H9 (cell line): ENCODE measurements around the gene SCN8A. TPM values are rescaled to one million over a fixed set of nuclear protein-coding genes. Genes with fewer than 3 reads are reported as not detected.

Experiments used
- DNase-seq: peaks from one replicate; pipeline ENCODE4 v3.0.0-alpha.2; 2017
- H2AFZ ChIP-seq: one replicate; pipeline ENCODE4 v1.6.1; 2013; ENCODE audit warnings: mild to moderate bottlenecking, low read length, control low read depth, moderate library complexity
- H2AK5ac ChIP-seq: 2 replicates; pipeline ENCODE4 v1.6.1; 2013; ENCODE audit warnings: low read length, control low read depth, mixed read lengths; ENCODE audit not compliant: insufficient read length
- H2BK120ac ChIP-seq: one replicate; pipeline ENCODE4 v1.6.1; 2013; ENCODE audit warnings: low read depth, mild to moderate bottlenecking, low read length, control low read depth, inconsistent platforms; ENCODE audit not compliant: poor library complexity, severe bottlenecking
- H2BK12ac ChIP-seq: 2 replicates; pipeline ENCODE4 v1.6.1; 2013; ENCODE audit warnings: low read length, control low read depth, mixed read lengths, low read depth; ENCODE audit not compliant: insufficient read length
- H2BK15ac ChIP-seq: 2 replicates; pipeline ENCODE4 v1.6.1; 2013; ENCODE audit warnings: low read depth, low read length, control low read depth
- H2BK20ac ChIP-seq: one replicate; pipeline ENCODE4 v1.6.1; 2013; ENCODE audit warnings: low read depth, mild to moderate bottlenecking, low read length, control low read depth, inconsistent platforms; ENCODE audit not compliant: poor library complexity, severe bottlenecking
- H2BK5ac ChIP-seq: 2 replicates; pipeline ENCODE4 v1.6.1; 2013; ENCODE audit warnings: low read length, control low read depth, mixed read lengths; ENCODE audit not compliant: insufficient read length
- H3K14ac ChIP-seq: 2 replicates; pipeline ENCODE4 v1.6.1; 2013; ENCODE audit warnings: low read length, control low read depth; ENCODE audit not compliant: insufficient read depth
- H3K18ac ChIP-seq: 2 replicates; pipeline ENCODE4 v1.6.1; 2013; ENCODE audit warnings: low read depth, mild to moderate bottlenecking, mixed read lengths, low read length, control low read depth; ENCODE audit not compliant: insufficient read length
- H3K23ac ChIP-seq: 2 replicates; pipeline ENCODE4 v1.6.1; 2013; ENCODE audit warnings: low read length, control low read depth, mixed read lengths, low read depth; ENCODE audit not compliant: insufficient read length
- H3K23me2 ChIP-seq: 2 replicates; pipeline ENCODE4 v1.6.1; 2013; ENCODE audit warnings: low read depth, mild to moderate bottlenecking, mixed read lengths, low read length, control low read depth; ENCODE audit not compliant: insufficient read length, poor library complexity, severe bottlenecking
- H3K27ac ChIP-seq: 2 replicates; pipeline ENCODE4 v1.5.1; 2013; ENCODE audit warnings: low read length, control low read depth, mixed read lengths, low read depth; ENCODE audit not compliant: insufficient read length
- H3K27me3 ChIP-seq: 2 replicates; pipeline ENCODE4 v1.6.1; 2013; ENCODE audit warnings: low read length, control low read depth, inconsistent platforms; ENCODE audit not compliant: insufficient read depth
- H3K4ac ChIP-seq: 2 replicates; pipeline ENCODE4 v1.6.1; 2013; ENCODE audit warnings: low read depth, mild to moderate bottlenecking, control low read depth, inconsistent platforms, low read length, moderate library complexity
- H3K4me1 ChIP-seq: 2 replicates; pipeline ENCODE4 v1.6.1; 2013; ENCODE audit warnings: low read length, control low read depth, inconsistent platforms; ENCODE audit not compliant: insufficient read depth
- H3K4me2 ChIP-seq: 2 replicates; pipeline ENCODE4 v1.6.1; 2013; ENCODE audit warnings: low read length, control low read depth, mixed read lengths; ENCODE audit not compliant: insufficient read length, insufficient read depth
- H3K56ac ChIP-seq: 2 replicates; pipeline ENCODE4 v1.6.1; 2013; ENCODE audit warnings: low read depth, mild to moderate bottlenecking, mixed read lengths, low read length, control low read depth; ENCODE audit not compliant: insufficient read length
- H3K79me1 ChIP-seq: 2 replicates; pipeline ENCODE4 v1.6.1; 2013; ENCODE audit warnings: low read depth, mild to moderate bottlenecking, moderate library complexity, low read length, control low read depth, inconsistent platforms; ENCODE audit not compliant: insufficient read depth, poor library complexity, severe bottlenecking
- H3K79me2 ChIP-seq: 2 replicates; pipeline ENCODE4 v1.6.1; 2013; ENCODE audit warnings: low read length, control low read depth, inconsistent platforms; ENCODE audit not compliant: insufficient read depth
- H3K9ac ChIP-seq: 2 replicates; pipeline ENCODE4 v1.6.1; 2013; ENCODE audit warnings: low read length, control low read depth, mixed read lengths; ENCODE audit not compliant: insufficient read length; ENCODE audit errors: extremely low read depth
- H3K9me3 ChIP-seq: one replicate; pipeline ENCODE4 v1.6.1; 2013; ENCODE audit warnings: low read depth, low read length, inconsistent platforms; ENCODE audit not compliant: control insufficient read depth
- H3T11ph ChIP-seq: one replicate; pipeline ENCODE4 v1.6.1; 2013; ENCODE audit warnings: mild to moderate bottlenecking, low read length, control low read depth, inconsistent platforms
- H4K20me1 ChIP-seq: one replicate; pipeline ENCODE4 v1.6.1; 2013; ENCODE audit not compliant: control insufficient read depth, insufficient read length, insufficient read depth
- H4K5ac ChIP-seq: 2 replicates; pipeline ENCODE4 v1.6.1; 2013; ENCODE audit warnings: low read depth, mild to moderate bottlenecking, mixed read lengths, low read length, control low read depth; ENCODE audit not compliant: insufficient read length
- H4K8ac ChIP-seq: replicated peaks from 2 replicates; pipeline ENCODE4 v1.6.1; 2013; ENCODE audit warnings: low read length, control low read depth, mixed read lengths, low read depth; ENCODE audit not compliant: insufficient read length
- H4K91ac ChIP-seq: 2 replicates; pipeline ENCODE4 v1.6.1; 2013; ENCODE audit warnings: low read depth, mild to moderate bottlenecking, moderate library complexity, mixed read lengths, low read length, control low read depth; ENCODE audit not compliant: insufficient read length
- H3K27ac Mint-ChIP-seq, 3 experiments: 2 replicates in 2 of 3; 3 replicates in 1 of 3; pipeline ENCODE4 v1.8.0; 2020 to 2021; ENCODE audit warnings: mixed read lengths in 3 of 3, mild to moderate bottlenecking in 1 of 3, moderate library complexity in 1 of 3
- H3K27me3 Mint-ChIP-seq: 2 replicates; pipeline ENCODE4 v1.8.0; 2021; ENCODE audit warnings: low read depth, mild to moderate bottlenecking, moderate library complexity, mixed read lengths
- H3K36me3 Mint-ChIP-seq, 3 experiments: 2 replicates in 2 of 3; 3 replicates in 1 of 3; pipeline ENCODE4 v1.8.0; 2020 to 2021; ENCODE audit warnings: low read depth in 3 of 3, mixed read lengths in 3 of 3; ENCODE audit not compliant: insufficient read depth in 1 of 3
- H3K4me1 Mint-ChIP-seq, 2 experiments: 2 replicates each; pipeline ENCODE4 v1.8.0; 2020; ENCODE audit warnings: mixed read lengths in 2 of 2
- H3K4me3 Mint-ChIP-seq, 2 experiments: 2 replicates in 1 of 2; 3 replicates in 1 of 2; pipeline ENCODE4 v1.8.0; 2020 to 2021; ENCODE audit warnings: mild to moderate bottlenecking in 2 of 2, mixed read lengths in 2 of 2, moderate library complexity in 1 of 2
- H3K9me3 Mint-ChIP-seq, 2 experiments: 2 replicates in 1 of 2; 3 replicates in 1 of 2; pipeline ENCODE4 v1.8.0; 2020; ENCODE audit warnings: mild to moderate bottlenecking in 2 of 2, mixed read lengths in 2 of 2, moderate library complexity in 1 of 2
- WGBS: extraction: QIAGEN DNeasy Blood & Tissue Kit; methylation state at CpG from one replicate; pipeline ENCODE4 v1.1.7; 2013; ENCODE audit warnings: missing lambda C conversion rate, low lambda C conversion rate, mixed read lengths; ENCODE audit not compliant: insufficient read length; ENCODE audit errors: extremely low coverage; 5-methylcytosine and 5-hydroxymethylcytosine counted together
- total RNA-seq: library from RNA; stranded (reverse); gene quantifications from 2 replicates; pipeline ENCODE4 v1.2.1, GENCODE V29; 2021
- TF ChIP-seq, protein P1 (sequence below): fragments of 200-600 bp; sonication (generic); conservative IDR thresholded peaks from 3 replicates; pipeline ENCODE4 v1.8.0; 2021; ENCODE audit warnings: antibody characterized with exemption, mild to moderate bottlenecking

Gene SCN8A
- total RNA-seq, 1 experiment from 2014 or later = 15.2 TPM

DNA sequence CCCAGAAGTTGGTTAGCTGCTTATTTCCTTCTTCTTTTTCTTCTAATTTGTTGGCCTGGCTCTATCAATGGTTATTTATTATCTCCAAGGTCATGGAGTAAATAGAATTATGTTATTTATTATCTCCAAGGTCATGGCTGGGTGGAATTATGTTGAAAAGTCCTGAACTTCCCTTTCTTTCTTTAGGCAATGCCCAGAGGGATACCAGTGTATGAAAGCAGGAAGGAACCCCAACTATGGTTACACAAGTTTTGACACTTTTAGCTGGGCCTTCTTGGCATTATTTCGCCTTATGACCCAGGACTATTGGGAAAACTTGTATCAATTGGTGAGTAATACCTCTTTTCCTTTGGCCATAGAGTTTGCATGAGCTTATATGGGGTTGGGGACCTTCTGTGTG lies 111.6 kb downstream of the SCN8A start:
- Histone ChIP-seq H4K5ac (no peak overlapping the region), H3K27me3 (no peaks in the 10 kb centered on the region), H3K9ac (no peak overlapping the region), H3K18ac (no peak overlapping the region), H2AFZ (no peak overlapping the region), H3K4me2 (no peak overlapping the region), H3K14ac (no peak overlapping the region), H3K79me1 (no peaks in the 10 kb centered on the region), H2BK15ac (no peak overlapping the region), H3K4ac (no peak overlapping the region), H4K91ac (no peak overlapping the region), H2AK5ac (no peak overlapping the region), H2BK120ac (no peak overlapping the region), H2BK12ac (no peak overlapping the region), H3K9me3 (no peaks in the 10 kb centered on the region), H3K23ac (no peak overlapping the region), H2BK20ac (no peak overlapping the region), H3K56ac (no peak overlapping the region), H4K8ac (no peak overlapping the region), H3K4me1 (no peaks in the 10 kb centered on the region), H3K27ac (no peak overlapping the region), H3T11ph (no peak overlapping the region), H3K23me2 (no peaks in the 10 kb centered on the region), H2BK5ac (no peak overlapping the region), H4K20me1 (no peaks in the 10 kb centered on the region), H3K79me2 (no peaks in the 10 kb centered on the region)
- no peak for DNase-seq
- WGBS = no CpG with 5 or more reads among the region's 1 CpG
- no peaks in the 10 kb centered on the region for H3K4me1 Mint-ChIP-seq
- TF ChIP-seq, protein P1, sequence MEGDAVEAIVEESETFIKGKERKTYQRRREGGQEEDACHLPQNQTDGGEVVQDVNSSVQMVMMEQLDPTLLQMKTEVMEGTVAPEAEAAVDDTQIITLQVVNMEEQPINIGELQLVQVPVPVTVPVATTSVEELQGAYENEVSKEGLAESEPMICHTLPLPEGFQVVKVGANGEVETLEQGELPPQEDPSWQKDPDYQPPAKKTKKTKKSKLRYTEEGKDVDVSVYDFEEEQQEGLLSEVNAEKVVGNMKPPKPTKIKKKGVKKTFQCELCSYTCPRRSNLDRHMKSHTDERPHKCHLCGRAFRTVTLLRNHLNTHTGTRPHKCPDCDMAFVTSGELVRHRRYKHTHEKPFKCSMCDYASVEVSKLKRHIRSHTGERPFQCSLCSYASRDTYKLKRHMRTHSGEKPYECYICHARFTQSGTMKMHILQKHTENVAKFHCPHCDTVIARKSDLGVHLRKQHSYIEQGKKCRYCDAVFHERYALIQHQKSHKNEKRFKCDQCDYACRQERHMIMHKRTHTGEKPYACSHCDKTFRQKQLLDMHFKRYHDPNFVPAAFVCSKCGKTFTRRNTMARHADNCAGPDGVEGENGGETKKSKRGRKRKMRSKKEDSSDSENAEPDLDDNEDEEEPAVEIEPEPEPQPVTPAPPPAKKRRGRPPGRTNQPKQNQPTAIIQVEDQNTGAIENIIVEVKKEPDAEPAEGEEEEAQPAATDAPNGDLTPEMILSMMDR = no peak
- no peaks in the 10 kb centered on the region for H3K27me3 Mint-ChIP-seq
- no peak overlapping the region for H3K27ac Mint-ChIP-seq
- no peaks in the 10 kb centered on the region for H3K9me3 Mint-ChIP-seq
- H3K36me3 Mint-ChIP-seq = peaks cover 6 to 20% (median 16%) of the 10 kb centered on the region in 3 experiments; a peak in 5 of 7 replicates
- no peak overlapping the region for H3K4me3 Mint-ChIP-seq
